A549 (cell line): Measurements from ENCODE around the gene ZNF576. TPM values are rescaled to one million over a fixed set of nuclear protein-coding genes. Genes with fewer than 3 reads are reported as not detected.

ENCODE experiments used
- ATAC-seq, 2 experiments: fragments of 200-7000 bp in 1 of 2; fragments of >200 bp in 1 of 2; cut with Nextera tagmentation in 1 of 2; cut with Tn5 transposase in 1 of 2; 3 replicates each; pipeline versions ENCODE4 v1.8.0 to v1.9.1; 2018 to 2020; ENCODE audit warnings: mild to moderate bottlenecking in 1 of 2, moderate library complexity in 1 of 2
- CTCF ChIA-PET: fragments of 300-600 bp; sonication (Branson Sonifier 250); formaldehyde crosslinking; extraction: SDS; loops from one replicate; lab custom pipeline; 2021; ENCODE audit warnings: antibody characterized with exemption, inconsistent platforms; lab: Yijun Ruan, JAX
- POLR2A ChIA-PET: fragments of 350-600 bp; formaldehyde crosslinking; extraction: SDS; loops from one replicate; lab custom pipeline; 2021; ENCODE audit warnings: antibody characterized with exemption, inconsistent platforms; lab: Yijun Ruan, JAX
- DNase-seq, 2 experiments: peaks; one replicate each; pipeline versions ENCODE4 v3.0.0 to v3.0.0-alpha.2; 2011 to 2016; ENCODE audit warnings: low read depth in 1 of 2, low spot score in 1 of 2
- FAIRE-seq: peaks from 2 replicates; lab custom pipeline; 2011; peaks lifted over from hg19 to GRCh38; lab: Jason Lieb, UNC
- H3K27ac ChIP-seq, 2 experiments: fragments of >200 bp; sonication (Bioruptor Twin); formaldehyde crosslinking; 3 replicates each; pipeline ENCODE4 v1.5.1; 2016 to 2017
- H3K4me1 ChIP-seq: fragments of >200 bp; sonication (Bioruptor Twin); formaldehyde crosslinking; 3 replicates; pipeline ENCODE4 v1.6.1; 2016
- H3K4me2 ChIP-seq: fragments of >200 bp; sonication (Bioruptor Twin); formaldehyde crosslinking; 3 replicates; pipeline ENCODE4 v1.6.1; 2016
- H3K4me3 ChIP-seq: fragments of >200 bp; sonication (Bioruptor Twin); formaldehyde crosslinking; 3 replicates; pipeline ENCODE4 v1.5.1; 2016
- H3K9me3 ChIP-seq: fragments of >200 bp; sonication (Bioruptor Twin); formaldehyde crosslinking; 3 replicates; pipeline ENCODE4 v1.6.1; 2016
- BCL3 ChIP-seq: fragments of >200 bp; sonication (Bioruptor Twin); formaldehyde crosslinking; IDR thresholded peaks from 3 replicates; pipeline ENCODE4 v1.6.1; 2016
- BHLHE40 ChIP-seq: IDR thresholded peaks from 2 replicates; pipeline ENCODE4 v1.6.1; 2012; ENCODE audit warnings: low read depth, low read length, inconsistent platforms
- CBX2 ChIP-seq: fragments of 200-600 bp; sonication (generic); IDR thresholded peaks from 2 replicates; pipeline ENCODE4 v1.6.1; 2016; ENCODE audit warnings: low read depth, mild to moderate bottlenecking, borderline replicate concordance
- CTCF ChIP-seq: fragments of >200 bp; sonication (Bioruptor Twin); formaldehyde crosslinking; IDR thresholded peaks from 3 replicates; pipeline ENCODE4 v1.5.1; 2016
- ELK1 ChIP-seq: fragments of 150-350 bp; IDR thresholded peaks from 2 replicates; pipeline ENCODE4 v1.6.1; 2014; ENCODE audit warnings: low read depth, mild to moderate bottlenecking, low read length
- EP300 ChIP-seq, 2 experiments: fragments of >200 bp; sonication (Bioruptor Twin); formaldehyde crosslinking; IDR thresholded peaks; 2 replicates in 1 of 2; 3 replicates in 1 of 2; pipeline ENCODE4 v1.6.1; 2016 to 2017
- FOSB ChIP-seq: fragments of 250-450 bp; sonication (Bioruptor Pico); IDR thresholded peaks from 2 replicates; pipeline ENCODE4 v1.5.0; 2020; ENCODE audit warnings: mild to moderate bottlenecking, moderate library complexity
- HOXA7 ChIP-seq: fragments of 250-450 bp; sonication (Bioruptor Pico); IDR thresholded peaks from 2 replicates; pipeline ENCODE4 v1.5.0; 2020; ENCODE audit warnings: mild to moderate bottlenecking, moderate library complexity
- MAX ChIP-seq: IDR thresholded peaks from 2 replicates; pipeline ENCODE4 v1.6.1; 2012
- NR3C1 ChIP-seq: fragments of >200 bp; sonication (Bioruptor Twin); formaldehyde crosslinking; IDR thresholded peaks from 3 replicates; pipeline ENCODE4 v1.6.1; 2017
- PHF8 ChIP-seq: fragments of 200-600 bp; sonication (generic); IDR thresholded peaks from 2 replicates; pipeline ENCODE4 v1.6.1; 2016; ENCODE audit warnings: low read depth, mild to moderate bottlenecking, antibody characterized with exemption, moderate library complexity, borderline replicate concordance
- TP53 ChIP-seq: fragments of 250-450 bp; sonication (Bioruptor Pico); IDR thresholded peaks from 2 replicates; pipeline ENCODE4 v1.5.0; 2021; ENCODE audit warnings: mild to moderate bottlenecking, moderate library complexity
- USF2 ChIP-seq: fragments of 450-650 bp; IDR thresholded peaks from 2 replicates; pipeline ENCODE4 v1.6.1; 2014; ENCODE audit warnings: antibody characterized with exemption
- ZC3H11A ChIP-seq: fragments of 450-650 bp; IDR thresholded peaks from 2 replicates; pipeline ENCODE4 v1.6.1; 2014; ENCODE audit warnings: antibody characterized with exemption, mild to moderate bottlenecking
- WGBS: methylation state at CpG from one replicate; pipeline ENCODE4 v1.1.6; 2017; ENCODE audit errors: missing lambda C conversion rate; 5-methylcytosine and 5-hydroxymethylcytosine counted together
- polyA plus RNA-seq, 4 experiments: library from polyadenylated mRNA; depleted of rRNA in 3 of 4; stranded (reverse); fragments of >200 nt; fragmentation: RNase III in 1 of 4; extraction: RNeasy Plus Mini Kit Qiagen cat#74134 plus additional on column Dnase treatment in 1 of 4; gene quantifications; 2 replicates in 3 of 4; 3 replicates in 1 of 4; pipeline ENCODE4 v1.2.3, GENCODE V29; 2011 to 2017

ZNF576 gene
- polyA plus RNA-seq, 2 of the 4 experiments (the other 2 are of a cell fraction), result 10.6 to 16.5 TPM

GRCh38 chr19:43595605-43595998 lies 793 bp upstream of the ZNF576 start:
- Histone ChIP-seq H3K4me1 (peaks cover 19% of the 10 kb centered on the region), H3K9me3 (no peaks in the 10 kb centered on the region)
- POLR2A ChIA-PET, result interaction anchor here (0.7 to 2.5 kb wide), 6 partner anchors 9 to 92 kb away, joined by 3 to 21 read pairs (median 7); partner anchors contain the start of genes PHLDB3, PINLYP, XRCC1 and ZNF575
- FAIRE-seq, result no peak
- no peak for TF ChIP-seq FOSB (CRISPR knock-in tag)
- TF ChIP-seq USF2, result no peak
- peak; percentile 63; the same call in 1 of the 2 replicates for TF ChIP-seq PHF8
- TF ChIP-seq TP53, result 0 out of 2 replicates have a peak, but pooled peaks have one; percentile 30
- TF ChIP-seq BCL3, result 0 out of 3 replicates have a peak, but pooled peaks have one; percentile 29
- TF ChIP-seq, all 56 proteins: peak for 3
- peak overlapping the region; percentile 79 to 87 for H3K27ac ChIP-seq
- peak overlapping the region; percentile 96 for H3K4me2 ChIP-seq
- 2% methylated on average over 18 of the region's 18 CpGs for WGBS
- no peak for DNase-seq
- peak in 1 of 2 experiments; percentile 56; a peak in 3 of 6 replicates for ATAC-seq
- H3K4me3 ChIP-seq, result peak overlapping the region; percentile 66
- CTCF ChIA-PET, result interaction anchor here (0.8 to 4.6 kb wide), 22 partner anchors 9 to 492 kb away, joined by 3 to 51 read pairs (median 6); partner anchors contain the start of genes PINLYP, XRCC1 and ZNF575

- DNase-seq (no peak), ATAC-seq (no peak), FAIRE-seq (no peak)
- no peaks in the 10 kb centered on the region for H3K9me3 ChIP-seq
- WGBS, result 49% methylated on average over 7 of the region's 7 CpGs
- TF ChIP-seq CBX2 (no peak), BCL3 (no peak; the same call in 2 of the 3 replicates), PHF8 (0 out of 2 replicates have a peak, but pooled peaks have one; percentile 5)
- H3K27ac ChIP-seq, result peak overlapping the region; percentile 86 to 88
- CTCF ChIA-PET, result interaction anchor here (0.7 to 4.6 kb wide), 12 partner anchors 10 to 188 kb away, joined by 3 to 44 read pairs (median 5); partner anchors contain the start of gene XRCC1
- H3K4me1 ChIP-seq, result peaks cover 19% of the 10 kb centered on the region
- peak overlapping the region; percentile 60 for H3K4me3 ChIP-seq
- H3K4me2 ChIP-seq, result peak overlapping the region; percentile 87
- POLR2A ChIA-PET, result interaction anchor here (0.9 to 2.5 kb wide), 4 partner anchors 8 to 72 kb away, joined by 3 to 17 read pairs (median 8); partner anchors contain the start of genes PINLYP and XRCC1
These were observed 557 bp downstream of the ZNF576 start for GRCh38 chr19:43596842-43597461.

- ATAC-seq, result no peak
- Histone ChIP-seq H3K27ac (no peak overlapping the region), H3K4me1 (peaks cover 19% of the 10 kb centered on the region), H3K4me3 (peak overlapping the region; percentile 60; the same call in 1 of the 3 replicates), H3K9me3 (no peaks in the 10 kb centered on the region), H3K4me2 (peak overlapping the region; percentile 87)
- DNase-seq, result no peak
- FAIRE-seq, result no peak
- 73% methylated on average over 5 of the region's 5 CpGs for WGBS
- TF ChIP-seq HOXA7 (CRISPR knock-in tag) (no peak), TP53 (no peak), MAX (no peak), EP300 (IDR thresholded peaks at IDR 0.05) (no peak), CTCF (no peak), BHLHE40 (no peak), FOSB (CRISPR knock-in tag) (no peak), ELK1 (no peak), ZC3H11A (no peak), NR3C1 (no peak)
- ChIA-PET CTCF (interaction anchor here (0.9 to 3.0 kb wide), 6 partner anchors 9 to 147 kb away, joined by 3 to 15 read pairs (median 6); partner anchors contain the start of gene XRCC1), POLR2A (interaction anchor here (2.5 kb wide), 1 partner anchor 23 kb away, joined by 17 read pairs; the partner anchor contains the start of genes PINLYP and XRCC1)
These were observed 1.5 kb downstream of the ZNF576 start for GRCh38 chr19:43597876-43598275.
